Endothelial cell of hepatic sinusoid (primary cell): Measurements from ENCODE around the gene GASK1A.

Experiments
- in situ Hi-C: cut with HindIII; loops from 2 replicates; pipeline ENCODE4 v1.10.0; 2017; ENCODE audit warnings: low sequenced_read_pairs

GASK1A gene

DNA sequence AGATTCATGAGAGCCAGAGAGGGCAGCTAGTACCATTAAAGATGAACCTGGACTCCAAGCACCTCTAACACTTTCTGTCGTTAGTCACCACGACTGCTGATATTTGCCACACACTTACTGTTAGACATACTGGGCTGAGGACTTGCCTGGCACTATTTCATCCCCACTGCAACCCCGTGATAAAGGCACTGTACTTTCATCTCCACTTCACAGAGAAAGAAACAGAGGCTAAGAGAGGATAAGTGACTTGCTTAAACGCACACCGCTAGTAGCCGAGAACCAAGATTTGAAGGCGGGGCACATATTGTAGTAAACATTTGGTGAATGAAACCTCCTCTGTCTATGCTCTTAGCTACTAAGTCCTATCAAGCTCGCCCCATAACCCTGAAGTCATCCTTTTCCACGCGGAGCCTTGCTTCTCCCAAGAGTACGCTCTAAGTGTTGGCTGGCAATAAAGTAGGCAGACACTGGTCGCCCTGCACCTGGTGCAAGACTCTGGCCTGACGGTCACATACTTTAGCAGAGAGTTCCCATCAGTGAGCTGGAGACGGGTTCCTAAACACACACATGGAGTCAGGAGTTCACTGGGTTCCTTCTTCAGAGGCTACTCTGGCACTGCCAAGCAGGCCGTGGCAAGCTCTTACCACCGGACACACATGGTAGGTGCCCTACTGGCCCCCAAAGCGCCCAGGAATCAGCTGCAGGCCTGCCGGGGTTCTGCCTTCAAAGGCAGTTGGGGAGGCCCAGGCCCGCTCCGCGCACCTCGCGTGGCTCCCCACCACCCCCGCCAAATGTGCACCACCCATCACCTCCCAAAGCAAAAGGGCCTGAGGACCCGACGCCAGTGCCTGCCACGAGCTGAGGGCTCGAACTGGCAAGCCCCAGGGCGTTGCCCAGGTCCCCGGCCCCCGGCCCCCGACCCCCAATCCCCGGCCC lies 125.8 kb downstream of the GASK1A start:
- in situ Hi-C loops, result no loop called here

- in situ Hi-C loops, result no loop called here
Observed at GRCh38 chr3:43105596-43106292, 126.6 kb downstream of the GASK1A start, which contains the start of gene POMGNT2. TSS of gene POMGNT2 (minus strand) at chr3:43106079. CDS start at chr3:43081431, 24,648 bp downstream.

- in situ Hi-C loops, result no loop called here
Observed at GRCh38 chr3:43106293-43106628, 127.2 kb downstream of the GASK1A start.
